ENCODE measurements around the gene MYO1B. TPM values are rescaled to one million over a fixed set of nuclear protein-coding genes. Genes with fewer than 3 reads are reported as not detected.
A peak's percentile ranks its signal among the peaks of the same experiment; 100 is the strongest.

MYO1B gene
- total and polyA plus RNA-seq, 2 of the 8 experiments (the other 6 are each of a cell fraction or from before 2014, with no cell fraction given) = 15.5 to 61.2 TPM

DNA sequence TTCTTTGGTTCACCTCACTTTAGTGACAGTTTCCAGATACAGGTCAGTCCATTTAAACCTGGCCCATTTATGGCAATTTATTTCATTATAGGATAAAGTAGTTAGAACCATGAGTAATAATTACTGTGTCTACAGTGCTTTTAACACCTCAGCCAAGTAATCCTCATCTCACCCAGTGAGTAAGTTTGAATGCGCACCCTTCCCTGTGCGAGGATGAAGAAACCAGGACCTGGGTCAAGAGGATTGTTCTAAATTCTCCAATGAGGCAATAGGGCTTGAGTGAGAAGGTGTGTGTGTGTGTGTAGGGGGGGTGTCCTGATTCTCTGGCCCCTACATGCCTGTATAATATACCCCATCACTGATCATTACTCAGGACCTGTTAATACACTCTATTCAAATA lies 854 bp upstream of the MYO1B start:
- Histone ChIP-seq H3K27ac (ENCODE audit: low read depth, low read length) (no peak overlapping the region), H3K36me3 (ENCODE audit: control insufficient read depth in 2 of 4, insufficient read depth in 4 of 4, low read length in 3 of 4) (no peaks in the 10 kb centered on the region), H3K14ac (ENCODE audit: insufficient read length) (no peak overlapping the region), H3K9ac (replicated peaks in 1 of 4; ENCODE audit: extremely low read depth in 1 of 4, low read depth in 3 of 4, low read length in 3 of 4) (no peak overlapping the region), H2BK20ac (ENCODE audit: low read length) (no peak overlapping the region), H3K79me1 (ENCODE audit: low read depth, low read length) (peaks cover 3% of the 10 kb centered on the region; the same call in 1 of the 2 replicates), H2AK5ac (ENCODE audit: low read depth, low read length) (no peak overlapping the region), H3K56ac (replicated peaks; ENCODE audit: insufficient read length, low read depth, low read length) (no peak overlapping the region), H3K79me2 (ENCODE audit: control insufficient read depth in 1 of 2, insufficient read depth in 2 of 2, low read length in 2 of 2) (peaks cover 7 to 32% of the 10 kb centered on the region in 2 experiments), H2BK120ac (replicated peaks; ENCODE audit: low read depth, low read length) (no peak overlapping the region), H2BK15ac (ENCODE audit: low read length) (no peak overlapping the region), H2AFZ (ENCODE audit: low read length) (no peak overlapping the region), H3K23me2 (ENCODE audit: low read depth, low read length) (peaks cover 3% of the 10 kb centered on the region; the same call in 1 of the 2 replicates), H4K8ac (ENCODE audit: extremely low read depth, insufficient read depth, low read length) (no peak overlapping the region), H3K9me3 (ENCODE audit: insufficient read depth in 2 of 2, low read depth in 1 of 2, low read length in 1 of 2) (no peaks in the 10 kb centered on the region), H2BK5ac (ENCODE audit: low read depth, low read length) (no peak overlapping the region), H3K4me3 (ENCODE audit: extremely low read depth in 1 of 4, insufficient read depth in 2 of 4, low read depth in 3 of 4, low read length in 4 of 4) (peak overlapping the region in 1 of 4 experiments; percentile 80; a peak in 1 of 8 replicates), H4K5ac (ENCODE audit: insufficient read length, low read depth, low read length) (no peak overlapping the region), H3K27me3 (replicated peaks in 1 of 4; ENCODE audit: control insufficient read depth in 3 of 4, extremely low read depth in 1 of 4, insufficient read depth in 3 of 4, low read length in 3 of 4) (peaks cover 0 to 3% (median 1%) of the 10 kb centered on the region in 4 experiments; a peak in 2 of 7 replicates), H4K20me1 (replicated peaks in 1 of 2; ENCODE audit: control insufficient read depth in 1 of 2, insufficient read depth in 2 of 2, low read length in 2 of 2) (peaks cover 1 to 13% of the 10 kb centered on the region in 2 experiments), H3K4me2 (ENCODE audit: insufficient read depth in 1 of 2, low read depth in 2 of 2, low read length in 2 of 2) (peak overlapping the region in 1 of 2 experiments; percentile 80; a peak in 1 of 4 replicates), H3K4ac (replicated peaks; ENCODE audit: insufficient read length, low read depth, low read length) (no peak overlapping the region), H4K91ac (replicated peaks; ENCODE audit: insufficient read length, low read length) (no peak overlapping the region), H3K18ac (ENCODE audit: extremely low read depth, low read length) (no peak overlapping the region), H3K23ac (ENCODE audit: insufficient read length) (no peak overlapping the region), H3K4me1 (replicated peaks in 1 of 4; ENCODE audit: control insufficient read depth in 3 of 4, insufficient read depth in 4 of 4, low read length in 3 of 4) (peaks cover 0 to 16% (median 10%) of the 10 kb centered on the region in 4 experiments; a peak in 6 of 7 replicates), H2BK12ac (ENCODE audit: low read depth, low read length) (no peak overlapping the region)
- ChIA-PET POLR2A (ENCODE audit: partially characterized antibody) (no interaction called here), CTCF (ENCODE audit: partially characterized antibody) (interaction anchor here (1.2 to 2.0 kb wide), 4 partner anchors 12 to 253 kb away, joined by 3 to 4 read pairs (median 4); no protein-coding TSS in a partner anchor)
- 87% methylated on average over 2 of the region's 2 CpGs; no CpG with 5 or more reads in 1 of the 2 experiments for WGBS, 2 experiments (ENCODE audit: extremely low coverage in 1 of 2, insufficient coverage in 1 of 2, insufficient read length in 1 of 2, insufficient replicate concordance in 2 of 2, low coverage in 1 of 2, low lambda C conversion rate in 2 of 2, missing lambda C conversion rate in 1 of 2)
- no peak for TF ChIP-seq ZNF274 (IDR thresholded peaks at IDR 0.05; ENCODE audit: borderline replicate concordance, extremely low read depth, low read length)
- TF ChIP-seq SP4 (IDR thresholded peaks at IDR 0.05; ENCODE audit: low read length) = 0 out of 2 replicates have a peak, but pooled peaks have one; percentile 3
- FAIRE-seq (no peak), DNase-seq (ENCODE audit: low read depth in 1 of 2, low spot score in 2 of 2) (no peak)

All from H1 (cell line).